Left renal cortex interstitium (tissue), 4 donors: ENCODE results near the gene USP5. TPM values are rescaled to one million over a fixed set of nuclear protein-coding genes. Genes with fewer than 3 reads are reported as not detected.

Experiments
- DNase-seq, 4 donors: peaks; one replicate each; pipeline ENCODE4 v3.0.0-alpha.2; 2013; ENCODE audit warnings: low read depth in 4 of 4, low spot score in 2 of 4, missing footprints in 1 of 4
- polyA plus RNA-seq, 4 donors: library from polyadenylated mRNA; unstranded; fragments of 120-200 nt; gene quantifications; one replicate each; pipeline ENCODE4 v1.2.1, GENCODE V29; 2013; ENCODE audit not compliant: insufficient read length in 4 of 4

The USP5 gene
- polyA plus RNA-seq, 4 donors, result 58.3 to 73.3 (median 62.3) TPM

GRCh38 chr12:6825398-6826124, 26.4 kb upstream of the USP5 start:
- peak in 3 of 4 donors; percentile 71 to 86 (median 79) for DNase-seq

- no peak for DNase-seq
Observed at GRCh38 chr12:6826125-6826733, 25.7 kb upstream of the USP5 start.

GRCh38 chr12:6826734-6827436, 25.1 kb upstream of the USP5 start:
- no peak for DNase-seq

- DNase-seq, result peak in 3 of 4 donors; percentile 66 to 81 (median 75)
Observed at GRCh38 chr12:6827437-6827911, 24.5 kb upstream of the USP5 start.

- DNase-seq, result no peak
Observed at GRCh38 chr12:6827982-6828780, 23.8 kb upstream of the USP5 start, which contains the start of gene P3H3. Gene P3H3, plus strand, starts transcription at chr12:6828407. Its CDS starts 34 bp downstream, at chr12:6828441.

- DNase-seq, result no peak
Observed at GRCh38 chr12:6828781-6829535, 23.0 kb upstream of the USP5 start.

- DNase-seq, result no peak
Observed at GRCh38 chr12:6829536-6830220, 22.3 kb upstream of the USP5 start.

- DNase-seq, result no peak
Observed at GRCh38 chr12:6830286-6830890, 21.6 kb upstream of the USP5 start.

- no peak for DNase-seq
Observed at GRCh38 chr12:6830999-6831398, 21.0 kb upstream of the USP5 start.

GRCh38 chr12:6831450-6831995, 20.4 kb upstream of the USP5 start:
- DNase-seq, result no peak

GRCh38 chr12:6832125-6832524, 19.8 kb upstream of the USP5 start:
- no peak for DNase-seq

- no peak for DNase-seq
Observed at GRCh38 chr12:6833189-6833890, 18.6 kb upstream of the USP5 start.

GRCh38 chr12:6834254-6834653, 17.7 kb upstream of the USP5 start:
- DNase-seq, result no peak

GRCh38 chr12:6834873-6835272, 17.1 kb upstream of the USP5 start:
- no peak for DNase-seq

GRCh38 chr12:6836851-6837250, 15.1 kb upstream of the USP5 start:
- DNase-seq, result no peak

GRCh38 chr12:6837370-6838060, 14.4 kb upstream of the USP5 start:
- no peak for DNase-seq

GRCh38 chr12:6838854-6839253, 13.1 kb upstream of the USP5 start:
- DNase-seq, result no peak
